Measurements from ENCODE around the gene FHAD1.

Gene FHAD1

DNA sequence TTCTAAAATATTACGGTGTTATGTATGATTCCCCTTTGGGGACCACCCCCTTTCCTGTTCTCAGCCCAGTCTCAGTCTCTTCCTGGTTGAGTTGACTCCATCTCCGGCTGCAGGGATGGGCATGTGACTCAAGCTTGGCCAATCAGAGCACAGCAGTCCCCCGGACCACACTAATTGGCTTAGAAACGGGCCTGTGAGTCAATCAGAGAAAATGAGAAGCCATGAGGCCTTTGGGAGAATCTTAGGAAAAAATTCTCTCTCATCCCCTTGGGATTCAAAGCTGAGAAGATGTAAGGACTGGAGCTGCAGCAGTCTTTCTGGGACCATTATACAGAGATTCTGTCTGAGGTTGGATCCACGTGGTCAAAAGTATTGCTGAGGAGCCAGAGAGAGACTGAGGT is 10.7 kb upstream of the FHAD1 start:
- no peaks in the 10 kb centered on the region for H3K27me3 ChIP-seq (replicated peaks)
- H3K36me3 ChIP-seq (replicated peaks), result no peaks in the 10 kb centered on the region
- TF ChIP-seq, protein P1, sequence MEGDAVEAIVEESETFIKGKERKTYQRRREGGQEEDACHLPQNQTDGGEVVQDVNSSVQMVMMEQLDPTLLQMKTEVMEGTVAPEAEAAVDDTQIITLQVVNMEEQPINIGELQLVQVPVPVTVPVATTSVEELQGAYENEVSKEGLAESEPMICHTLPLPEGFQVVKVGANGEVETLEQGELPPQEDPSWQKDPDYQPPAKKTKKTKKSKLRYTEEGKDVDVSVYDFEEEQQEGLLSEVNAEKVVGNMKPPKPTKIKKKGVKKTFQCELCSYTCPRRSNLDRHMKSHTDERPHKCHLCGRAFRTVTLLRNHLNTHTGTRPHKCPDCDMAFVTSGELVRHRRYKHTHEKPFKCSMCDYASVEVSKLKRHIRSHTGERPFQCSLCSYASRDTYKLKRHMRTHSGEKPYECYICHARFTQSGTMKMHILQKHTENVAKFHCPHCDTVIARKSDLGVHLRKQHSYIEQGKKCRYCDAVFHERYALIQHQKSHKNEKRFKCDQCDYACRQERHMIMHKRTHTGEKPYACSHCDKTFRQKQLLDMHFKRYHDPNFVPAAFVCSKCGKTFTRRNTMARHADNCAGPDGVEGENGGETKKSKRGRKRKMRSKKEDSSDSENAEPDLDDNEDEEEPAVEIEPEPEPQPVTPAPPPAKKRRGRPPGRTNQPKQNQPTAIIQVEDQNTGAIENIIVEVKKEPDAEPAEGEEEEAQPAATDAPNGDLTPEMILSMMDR (IDR thresholded peaks at IDR 0.05; ENCODE audit: low read depth, low read length, missing control alignments), result no peak
- DNase-seq, result no peak
- in situ Hi-C loops (cut with HindIII; ENCODE audit: low pct_ligation_motif_present, low sequenced_read_pairs), result no loop called here
- no peak overlapping the region for H3K4me3 ChIP-seq (ENCODE audit: low read depth, low read length)
- H3K27ac ChIP-seq, result no peak overlapping the region

DNA sequence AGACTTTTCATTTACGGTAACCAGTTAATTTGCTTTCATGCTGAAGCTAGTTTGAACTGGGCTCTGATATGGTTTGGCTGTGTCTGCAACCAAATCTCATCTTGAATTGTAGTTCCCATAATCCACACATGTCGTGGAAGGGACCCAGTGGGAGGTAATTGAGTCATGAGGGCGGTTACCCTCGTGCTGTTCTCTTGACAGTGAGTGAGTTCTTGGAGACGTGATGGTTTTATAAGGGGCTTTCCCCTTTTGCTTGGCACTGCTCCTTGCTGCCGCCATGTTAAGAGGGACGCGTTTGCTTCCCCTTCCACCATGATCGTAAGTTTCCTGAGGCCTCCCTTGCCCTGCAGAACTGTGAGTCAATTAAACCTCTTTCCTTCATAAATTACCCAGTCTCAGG is 10.3 kb upstream of the FHAD1 start:
- no peak overlapping the region for H3K27ac ChIP-seq
- no peak for DNase-seq
- in situ Hi-C loops (cut with HindIII; ENCODE audit: low pct_ligation_motif_present, low sequenced_read_pairs), result no loop called here
- TF ChIP-seq, protein P1 (IDR thresholded peaks at IDR 0.05; ENCODE audit: low read depth, low read length, missing control alignments), result no peak
- no peak overlapping the region for H3K4me3 ChIP-seq (ENCODE audit: low read depth, low read length)
- H3K27me3 ChIP-seq (replicated peaks), result no peaks in the 10 kb centered on the region
- H3K36me3 ChIP-seq (replicated peaks), result no peaks in the 10 kb centered on the region

DNA sequence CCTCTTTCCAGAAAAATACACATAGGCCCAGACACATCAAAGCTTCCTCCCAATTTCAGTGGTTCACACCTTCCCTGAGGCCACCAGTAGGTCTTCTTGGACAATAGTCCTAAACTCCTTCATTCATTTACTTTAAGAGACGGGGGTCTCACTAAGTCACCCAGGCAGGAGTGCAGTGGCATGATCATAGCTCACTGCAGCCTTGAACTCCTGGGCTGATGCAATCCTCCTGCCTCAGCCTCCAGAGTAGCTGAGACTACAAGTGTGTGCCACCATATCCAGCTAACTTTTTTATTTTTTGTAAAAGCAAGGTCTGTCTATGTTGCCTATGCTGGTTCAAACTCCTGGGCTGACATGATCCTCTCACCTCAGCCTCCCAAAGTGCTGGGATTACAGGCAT is 8.2 kb upstream of the FHAD1 start:
- Histone ChIP-seq H3K36me3 (replicated peaks) (no peaks in the 10 kb centered on the region), H3K27me3 (replicated peaks) (no peaks in the 10 kb centered on the region), H3K27ac (no peak overlapping the region), H3K4me3 (ENCODE audit: low read depth, low read length) (no peak overlapping the region)
- DNase-seq, result no peak
- TF ChIP-seq, protein P1 (IDR thresholded peaks at IDR 0.05; ENCODE audit: low read depth, low read length, missing control alignments), result no peak
- in situ Hi-C loops (cut with HindIII; ENCODE audit: low pct_ligation_motif_present, low sequenced_read_pairs), result no loop called here

DNA sequence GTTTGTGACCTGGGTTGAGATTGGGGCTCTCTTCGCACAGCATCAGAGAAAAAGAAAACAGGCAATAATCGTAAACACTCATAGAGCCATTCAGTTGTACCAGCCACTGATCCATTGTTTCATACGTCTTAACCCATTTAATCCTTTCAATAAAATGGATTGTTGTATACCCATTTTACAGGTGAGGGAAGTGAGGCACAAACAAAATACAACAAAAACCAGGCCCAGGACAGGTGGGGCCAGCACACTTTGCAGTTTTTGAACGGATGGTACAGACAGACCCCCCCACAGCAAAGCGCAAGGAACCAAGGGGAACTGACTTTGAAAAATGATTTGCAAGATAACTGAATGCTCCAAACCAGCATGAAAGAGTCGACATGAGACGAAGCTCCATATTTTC is 4.3 kb upstream of the FHAD1 start:
- no peak overlapping the region for H3K4me3 ChIP-seq (ENCODE audit: low read depth, low read length)
- H3K36me3 ChIP-seq (replicated peaks), result no peaks in the 10 kb centered on the region
- no peaks in the 10 kb centered on the region for H3K27me3 ChIP-seq (replicated peaks)
- TF ChIP-seq, protein P1 (IDR thresholded peaks at IDR 0.05; ENCODE audit: low read depth, low read length, missing control alignments), result no peak
- no peak overlapping the region for H3K27ac ChIP-seq
- no peak for DNase-seq
- in situ Hi-C loops (cut with HindIII; ENCODE audit: low pct_ligation_motif_present, low sequenced_read_pairs), result no loop called here

DNA sequence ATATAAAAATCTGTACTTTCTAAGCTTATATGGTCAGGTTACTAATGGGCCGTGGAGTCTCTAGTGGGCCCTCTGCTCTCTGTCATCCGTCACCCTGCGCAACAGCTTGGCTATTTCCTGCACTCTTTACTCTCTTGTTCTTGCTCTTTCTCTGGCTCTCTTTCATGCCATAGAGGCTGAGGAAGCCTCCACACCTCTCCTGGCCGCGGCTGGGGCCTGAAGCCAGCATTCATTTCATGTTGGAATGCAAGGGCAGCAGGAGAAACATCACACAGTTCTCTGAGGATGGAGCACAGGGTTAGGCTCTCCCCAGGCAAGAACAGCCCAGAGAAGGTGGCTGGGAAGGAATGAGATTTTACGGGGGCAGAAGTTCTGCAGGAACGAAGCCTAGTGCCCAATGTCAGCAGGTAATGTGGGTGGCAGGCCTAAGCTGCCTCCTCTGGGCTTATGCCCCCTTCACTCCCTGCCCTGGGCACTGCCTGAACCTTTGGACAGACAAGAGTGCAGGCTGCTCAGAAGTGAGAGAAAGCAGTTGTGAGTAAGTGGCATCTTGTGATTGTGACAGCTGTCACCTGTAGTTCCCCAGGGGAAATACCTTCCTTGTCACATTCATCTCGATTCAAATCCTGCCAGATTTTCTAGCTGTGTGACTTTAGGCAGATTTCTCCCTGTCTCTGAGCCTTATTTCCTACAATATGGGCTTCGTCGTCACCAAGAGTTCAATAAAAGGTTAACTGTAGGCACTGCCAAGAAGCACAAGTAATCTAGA is 3.6 kb upstream of the FHAD1 start:
- H3K4me3 ChIP-seq (ENCODE audit: low read depth, low read length), result no peak overlapping the region
- no peaks in the 10 kb centered on the region for H3K36me3 ChIP-seq (replicated peaks)
- in situ Hi-C loops (cut with HindIII; ENCODE audit: low pct_ligation_motif_present, low sequenced_read_pairs), result no loop called here
- H3K27ac ChIP-seq, result no peak overlapping the region
- no peak for DNase-seq
- TF ChIP-seq, protein P1 (IDR thresholded peaks at IDR 0.05; ENCODE audit: low read depth, low read length, missing control alignments), result no peak
- no peaks in the 10 kb centered on the region for H3K27me3 ChIP-seq (replicated peaks)

DNA sequence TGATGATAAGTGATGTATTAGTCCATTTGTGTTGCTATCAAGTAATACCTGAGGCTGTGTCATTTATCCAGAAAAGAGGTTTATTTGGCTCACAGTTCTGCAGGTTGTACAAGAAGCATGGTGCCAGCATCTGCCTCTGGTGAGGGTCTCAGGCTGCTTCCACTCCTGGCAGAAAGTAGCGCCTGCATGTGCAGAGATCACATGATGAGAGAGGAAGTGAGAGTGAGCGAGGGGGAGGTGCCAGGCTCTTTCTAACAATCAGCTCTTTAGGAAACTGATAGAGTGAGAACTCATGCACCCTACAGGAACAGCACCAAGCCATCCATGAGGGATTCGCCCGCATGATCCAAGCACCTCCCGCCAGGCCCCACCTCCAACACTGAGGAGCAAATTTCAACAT is 2.2 kb upstream of the FHAD1 start:
- DNase-seq, result no peak
- no peaks in the 10 kb centered on the region for H3K27me3 ChIP-seq (replicated peaks)
- in situ Hi-C loops (cut with HindIII; ENCODE audit: low pct_ligation_motif_present, low sequenced_read_pairs), result no loop called here

More for the DNA sequence above, 2.2 kb upstream of the FHAD1 start:
- TF ChIP-seq, protein P1 (IDR thresholded peaks at IDR 0.05; ENCODE audit: low read depth, low read length, missing control alignments), result no peak
- H3K36me3 ChIP-seq (replicated peaks), result no peaks in the 10 kb centered on the region
- no peak overlapping the region for H3K27ac ChIP-seq
- no peak overlapping the region for H3K4me3 ChIP-seq (ENCODE audit: low read depth, low read length)
